DOHH2 (cell line): Measurements from ENCODE around the gene NREP.

Experiments used
- EZH2phosphoT487 ChIP-seq: fragments of 200-600 bp; sonication (generic); IDR thresholded peaks from 2 replicates; pipeline ENCODE4 v1.6.1; 2017; ENCODE audit warnings: borderline replicate concordance, mild to moderate bottlenecking, antibody characterized with exemption, low read length, moderate library complexity, mixed read lengths
- TF ChIP-seq, protein P1 (sequence below): fragments of 200-600 bp; sonication (generic); IDR thresholded peaks from one replicate; pipeline ENCODE4 v1.5.1; 2014; ENCODE audit warnings: antibody characterized with exemption, mild to moderate bottlenecking, low read depth, low read length; ENCODE audit not compliant: poor library complexity, severe bottlenecking

DNA sequence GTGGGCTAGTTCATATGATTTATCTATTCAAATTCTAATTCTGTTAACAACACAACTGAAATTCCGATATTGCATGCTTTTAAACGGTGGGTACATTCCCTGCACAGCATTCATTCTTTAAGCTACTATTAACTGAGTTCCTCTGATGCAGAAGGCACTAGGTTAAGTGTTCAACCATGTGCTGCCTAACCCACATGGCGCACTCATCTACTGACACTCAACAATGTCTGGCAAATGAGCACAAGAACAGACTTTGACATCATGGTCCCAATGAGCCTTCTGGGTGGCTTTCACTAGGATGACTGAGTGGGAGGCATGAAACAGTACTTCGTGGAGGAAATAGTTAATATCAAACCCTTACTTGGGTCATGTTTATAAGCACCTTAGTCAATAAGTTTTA lies 10.2 kb downstream of the NREP start:
- TF ChIP-seq, protein P1, sequence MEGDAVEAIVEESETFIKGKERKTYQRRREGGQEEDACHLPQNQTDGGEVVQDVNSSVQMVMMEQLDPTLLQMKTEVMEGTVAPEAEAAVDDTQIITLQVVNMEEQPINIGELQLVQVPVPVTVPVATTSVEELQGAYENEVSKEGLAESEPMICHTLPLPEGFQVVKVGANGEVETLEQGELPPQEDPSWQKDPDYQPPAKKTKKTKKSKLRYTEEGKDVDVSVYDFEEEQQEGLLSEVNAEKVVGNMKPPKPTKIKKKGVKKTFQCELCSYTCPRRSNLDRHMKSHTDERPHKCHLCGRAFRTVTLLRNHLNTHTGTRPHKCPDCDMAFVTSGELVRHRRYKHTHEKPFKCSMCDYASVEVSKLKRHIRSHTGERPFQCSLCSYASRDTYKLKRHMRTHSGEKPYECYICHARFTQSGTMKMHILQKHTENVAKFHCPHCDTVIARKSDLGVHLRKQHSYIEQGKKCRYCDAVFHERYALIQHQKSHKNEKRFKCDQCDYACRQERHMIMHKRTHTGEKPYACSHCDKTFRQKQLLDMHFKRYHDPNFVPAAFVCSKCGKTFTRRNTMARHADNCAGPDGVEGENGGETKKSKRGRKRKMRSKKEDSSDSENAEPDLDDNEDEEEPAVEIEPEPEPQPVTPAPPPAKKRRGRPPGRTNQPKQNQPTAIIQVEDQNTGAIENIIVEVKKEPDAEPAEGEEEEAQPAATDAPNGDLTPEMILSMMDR, result no peak
- TF ChIP-seq EZH2phosphoT487, result no peak
